Esophagus muscularis mucosa (tissue), 4 donors: ENCODE results near the gene TGFB1.

Experiments
- EP300 ChIP-seq: sonication (generic); formaldehyde crosslinking; IDR thresholded peaks from one replicate; pipeline ENCODE4 v1.6.1; 2017; ENCODE audit warnings: antibody characterized with exemption
- POLR2A ChIP-seq: fragments of 450-650 bp; IDR thresholded peaks from one replicate; pipeline ENCODE4 v1.6.1; 2017; ENCODE audit warnings: antibody characterized with exemption, moderate library complexity, mild to moderate bottlenecking, low read depth
- POLR2AphosphoS5 ChIP-seq, 2 donors: sonication (generic); formaldehyde crosslinking; IDR thresholded peaks; one replicate each; pipeline ENCODE4 v1.6.1; 2017; ENCODE audit warnings: antibody characterized with exemption in 2 of 2
- TF ChIP-seq, protein P1 (sequence below), 3 experiments: fragments of 200-600 bp in 2 of 3; fragments of 450-650 bp in 1 of 3; sonication (generic) in 2 of 3; IDR thresholded peaks; one replicate each; pipeline ENCODE4 v1.5.1; 2017 to 2019; ENCODE audit warnings: antibody characterized with exemption in 3 of 3, mild to moderate bottlenecking in 2 of 3, moderate library complexity in 1 of 3

- TF ChIP-seq POLR2A (no peak), POLR2AphosphoS5 (IDR thresholded peaks at IDR 0.05) (peak; percentile 69), EP300 (no peak)
- TF ChIP-seq, protein P1, sequence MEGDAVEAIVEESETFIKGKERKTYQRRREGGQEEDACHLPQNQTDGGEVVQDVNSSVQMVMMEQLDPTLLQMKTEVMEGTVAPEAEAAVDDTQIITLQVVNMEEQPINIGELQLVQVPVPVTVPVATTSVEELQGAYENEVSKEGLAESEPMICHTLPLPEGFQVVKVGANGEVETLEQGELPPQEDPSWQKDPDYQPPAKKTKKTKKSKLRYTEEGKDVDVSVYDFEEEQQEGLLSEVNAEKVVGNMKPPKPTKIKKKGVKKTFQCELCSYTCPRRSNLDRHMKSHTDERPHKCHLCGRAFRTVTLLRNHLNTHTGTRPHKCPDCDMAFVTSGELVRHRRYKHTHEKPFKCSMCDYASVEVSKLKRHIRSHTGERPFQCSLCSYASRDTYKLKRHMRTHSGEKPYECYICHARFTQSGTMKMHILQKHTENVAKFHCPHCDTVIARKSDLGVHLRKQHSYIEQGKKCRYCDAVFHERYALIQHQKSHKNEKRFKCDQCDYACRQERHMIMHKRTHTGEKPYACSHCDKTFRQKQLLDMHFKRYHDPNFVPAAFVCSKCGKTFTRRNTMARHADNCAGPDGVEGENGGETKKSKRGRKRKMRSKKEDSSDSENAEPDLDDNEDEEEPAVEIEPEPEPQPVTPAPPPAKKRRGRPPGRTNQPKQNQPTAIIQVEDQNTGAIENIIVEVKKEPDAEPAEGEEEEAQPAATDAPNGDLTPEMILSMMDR (IDR thresholded peaks at IDR 0.05): no peak
Observed at GRCh38 chr19:41373993-41374392, 20.3 kb upstream of the TGFB1 start.
